ENCODE measurements around the gene KCNJ13.

Gene KCNJ13

GRCh38 chr2:232776435-232776834 lies at the start of gene KCNJ13:
Gene KCNJ13, minus strand, starts transcription at chr2:232776565. Its CDS starts 5,203 bp downstream, at chr2:232771362.
- no peak for DNase-seq (ENCODE audit: low read depth in 3 of 3, low spot score in 1 of 3)

GRCh38 chr2:232817756-232818155 lies 41.4 kb upstream of the KCNJ13 start:
- no peak for DNase-seq (ENCODE audit: low read depth in 3 of 3, low spot score in 1 of 3)

- DNase-seq (ENCODE audit: low read depth in 3 of 3, low spot score in 1 of 3) = no peak
These were observed 40.3 kb upstream of the KCNJ13 start for GRCh38 chr2:232816657-232817056.

- no peak for DNase-seq (ENCODE audit: low read depth in 3 of 3, low spot score in 1 of 3)
These were observed 39.2 kb upstream of the KCNJ13 start for GRCh38 chr2:232815569-232815968.

- no peak for DNase-seq (ENCODE audit: low read depth in 3 of 3, low spot score in 1 of 3)
These were observed 34.1 kb upstream of the KCNJ13 start for GRCh38 chr2:232810444-232810843.

GRCh38 chr2:232809349-232810124 lies 33.2 kb upstream of the KCNJ13 start:
- DNase-seq (ENCODE audit: low read depth in 3 of 3, low spot score in 1 of 3) = no peak

- no peak for DNase-seq (ENCODE audit: low read depth in 3 of 3, low spot score in 1 of 3)
These were observed 25.7 kb upstream of the KCNJ13 start for GRCh38 chr2:232802091-232802490.

GRCh38 chr2:232800166-232800565 lies 23.8 kb upstream of the KCNJ13 start:
- DNase-seq (ENCODE audit: low read depth in 3 of 3, low spot score in 1 of 3) = no peak

- DNase-seq (ENCODE audit: low read depth in 3 of 3, low spot score in 1 of 3) = no peak
These were observed 21.8 kb upstream of the KCNJ13 start for GRCh38 chr2:232798187-232798586.

- no peak for DNase-seq (ENCODE audit: low read depth in 3 of 3, low spot score in 1 of 3)
These were observed 19.6 kb upstream of the KCNJ13 start for GRCh38 chr2:232795920-232796319.

GRCh38 chr2:232794981-232795380 lies 18.6 kb upstream of the KCNJ13 start:
- no peak for DNase-seq (ENCODE audit: low read depth in 3 of 3, low spot score in 1 of 3)

- no peak for DNase-seq (ENCODE audit: low read depth in 3 of 3, low spot score in 1 of 3)
These were observed 16.9 kb upstream of the KCNJ13 start for GRCh38 chr2:232793271-232793670.

GRCh38 chr2:232791518-232791917 lies 15.2 kb upstream of the KCNJ13 start:
- DNase-seq (ENCODE audit: low read depth in 3 of 3, low spot score in 1 of 3) = no peak

- no peak for DNase-seq (ENCODE audit: low read depth in 3 of 3, low spot score in 1 of 3)
These were observed 12.7 kb upstream of the KCNJ13 start for GRCh38 chr2:232789082-232789481.

GRCh38 chr2:232787806-232788205 lies 11.4 kb upstream of the KCNJ13 start:
- DNase-seq (ENCODE audit: low read depth in 3 of 3, low spot score in 1 of 3) = no peak

GRCh38 chr2:232783278-232783677 lies 6.9 kb upstream of the KCNJ13 start:
- no peak for DNase-seq (ENCODE audit: low read depth in 3 of 3, low spot score in 1 of 3)

GRCh38 chr2:232781765-232782164 lies 5.4 kb upstream of the KCNJ13 start:
- DNase-seq (ENCODE audit: low read depth in 3 of 3, low spot score in 1 of 3) = no peak

- DNase-seq (ENCODE audit: low read depth in 3 of 3, low spot score in 1 of 3) = no peak
These were observed 3.6 kb upstream of the KCNJ13 start for GRCh38 chr2:232779934-232780333.

GRCh38 chr2:232779465-232779864 lies 3.1 kb upstream of the KCNJ13 start:
- no peak for DNase-seq (ENCODE audit: low read depth in 3 of 3, low spot score in 1 of 3)

- DNase-seq (ENCODE audit: low read depth in 3 of 3, low spot score in 1 of 3) = no peak
These were observed 911 bp upstream of the KCNJ13 start for GRCh38 chr2:232777276-232777675.

- DNase-seq (ENCODE audit: low read depth in 3 of 3, low spot score in 1 of 3) = no peak
These were observed 2.5 kb downstream of the KCNJ13 start for GRCh38 chr2:232773815-232774214.

GRCh38 chr2:232772531-232772930 lies 3.8 kb downstream of the KCNJ13 start:
- no peak for DNase-seq (ENCODE audit: low read depth in 3 of 3, low spot score in 1 of 3)

GRCh38 chr2:232771870-232772269 lies 4.5 kb downstream of the KCNJ13 start:
- DNase-seq (ENCODE audit: low read depth in 3 of 3, low spot score in 1 of 3) = no peak

All from stimulated activated CD4-positive, alpha-beta T cell treated with anti-CD3 and anti-CD28 coated beads, TNF-alpha, amount 100 ng/mL, for 1 hour (primary cell).